A549 treated with RU486 at 1 μM for 4 hours (cell line): ENCODE results near the gene CSNK1G2. TPM values are rescaled to one million over a fixed set of nuclear protein-coding genes. Genes with fewer than 3 reads are reported as not detected.

Source experiments
- total RNA-seq: library from RNA; stranded (reverse); fragments of 200-300 nt; extraction: Qiagen RNA extraction; gene quantifications from 5 replicates; pipeline ENCODE4 v1.2.3, GENCODE V29; 2022; ENCODE audit warnings: low read depth

Gene CSNK1G2
- total RNA-seq = 34.0 to 52.7 TPM (median 45.9 TPM) in 5 replicates

GRCh38 chr19:1941146-1942077, at the start of gene CSNK1G2:
TSS of gene CSNK1G2 (plus strand) at chr19:1941172. CDS start at chr19:1969773, 28,601 bp downstream.

GRCh38 chr19:1905110-1905862, 35.7 kb upstream of the CSNK1G2 start, which contains the start of the genes ADAT3 and SCAMP4:
TSS of gene ADAT3 (plus strand) at chr19:1905399. CDS start at chr19:1912048, 6,649 bp downstream.
TSS of gene SCAMP4 (plus strand) at chr19:1905399. CDS start at chr19:1915020, 9,621 bp downstream.

GRCh38 chr19:2015608-2015950, 74.6 kb downstream of the CSNK1G2 start, which contains the start of gene BTBD2:
TSS of gene BTBD2 (minus strand) at chr19:2015714. CDS start at chr19:2015703, 11 bp downstream.

Other genes with a start within 250 kb of the CSNK1G2 start
- gene ONECUT3, start 187.7 kb upstream of the CSNK1G2 start, total RNA-seq = not detected in 5 replicates
- 1.8 to 3.8 TPM (median 2.6 TPM) in 5 replicates for gene ATP8B3, start 128.9 kb upstream of the CSNK1G2 start, total RNA-seq
- 15.7 to 24.2 TPM (median 21.6 TPM) in 5 replicates for gene REXO1, start 92.7 kb upstream of the CSNK1G2 start, total RNA-seq
- gene KLF16, start 77.6 kb upstream of the CSNK1G2 start, total RNA-seq = 13.9 to 32.7 TPM (median 26.1 TPM) in 5 replicates
- 18.9 to 40.1 TPM (median 36.1 TPM) in 5 replicates for gene ABHD17A, start 55.7 kb upstream of the CSNK1G2 start, total RNA-seq
- gene ADAT3, start 35.8 kb upstream of the CSNK1G2 start, total RNA-seq = 2.8 to 6.5 TPM (median 5.9 TPM) in 5 replicates
- 48.8 to 70.6 TPM (median 53.4 TPM) in 5 replicates for gene SCAMP4, start 35.8 kb upstream of the CSNK1G2 start, total RNA-seq
- 29.0 to 46.4 TPM (median 39.8 TPM) in 5 replicates for gene BTBD2, start 74.5 kb downstream of the CSNK1G2 start, total RNA-seq
- 31.0 to 59.6 TPM (median 51.3 TPM) in 5 replicates for gene MKNK2, start 110.1 kb downstream of the CSNK1G2 start, total RNA-seq
- gene MOB3A, start 155.2 kb downstream of the CSNK1G2 start, total RNA-seq = 8.8 to 11.4 TPM (median 9.8 TPM) in 5 replicates
- gene IZUMO4, start 155.7 kb downstream of the CSNK1G2 start, total RNA-seq = 0.17 to 0.66 TPM (median 0.41 TPM) in 5 replicates
- gene AP3D1, start 210.4 kb downstream of the CSNK1G2 start, total RNA-seq = 63.9 to 77.3 TPM (median 73.9 TPM) in 5 replicates
- gene DOT1L, start 222.8 kb downstream of the CSNK1G2 start, total RNA-seq = 10.3 to 19.6 TPM (median 16.6 TPM) in 5 replicates